HK-2 (cell line): ENCODE measurements around the gene ENOX2.

Source experiments
- DNase-seq: peaks from one replicate; pipeline ENCODE4 v3.0.0-alpha.2; 2018; ENCODE audit not compliant: unreplicated experiment

The ENOX2 gene

DNA sequence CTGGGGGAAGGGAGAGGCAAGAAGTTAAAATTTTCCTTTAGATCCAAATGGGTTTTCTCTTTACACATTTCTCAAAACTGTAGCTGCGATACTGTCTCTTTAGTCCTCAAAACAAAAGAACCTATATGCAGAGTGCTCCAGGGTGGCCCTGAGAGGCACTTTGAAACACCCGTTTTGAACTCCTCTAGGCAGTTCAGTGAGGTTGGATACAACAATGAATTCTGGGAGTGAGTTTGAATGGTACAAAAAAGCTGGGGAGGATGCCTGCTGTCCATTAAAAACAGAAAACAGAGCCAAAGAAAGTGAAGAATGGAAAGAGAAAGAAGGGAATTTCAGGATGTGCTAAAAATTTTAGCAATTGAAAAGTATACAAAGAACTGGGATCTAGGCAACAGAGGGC lies 23.1 kb downstream of the ENOX2 start:
- DNase-seq = no peak

DNA sequence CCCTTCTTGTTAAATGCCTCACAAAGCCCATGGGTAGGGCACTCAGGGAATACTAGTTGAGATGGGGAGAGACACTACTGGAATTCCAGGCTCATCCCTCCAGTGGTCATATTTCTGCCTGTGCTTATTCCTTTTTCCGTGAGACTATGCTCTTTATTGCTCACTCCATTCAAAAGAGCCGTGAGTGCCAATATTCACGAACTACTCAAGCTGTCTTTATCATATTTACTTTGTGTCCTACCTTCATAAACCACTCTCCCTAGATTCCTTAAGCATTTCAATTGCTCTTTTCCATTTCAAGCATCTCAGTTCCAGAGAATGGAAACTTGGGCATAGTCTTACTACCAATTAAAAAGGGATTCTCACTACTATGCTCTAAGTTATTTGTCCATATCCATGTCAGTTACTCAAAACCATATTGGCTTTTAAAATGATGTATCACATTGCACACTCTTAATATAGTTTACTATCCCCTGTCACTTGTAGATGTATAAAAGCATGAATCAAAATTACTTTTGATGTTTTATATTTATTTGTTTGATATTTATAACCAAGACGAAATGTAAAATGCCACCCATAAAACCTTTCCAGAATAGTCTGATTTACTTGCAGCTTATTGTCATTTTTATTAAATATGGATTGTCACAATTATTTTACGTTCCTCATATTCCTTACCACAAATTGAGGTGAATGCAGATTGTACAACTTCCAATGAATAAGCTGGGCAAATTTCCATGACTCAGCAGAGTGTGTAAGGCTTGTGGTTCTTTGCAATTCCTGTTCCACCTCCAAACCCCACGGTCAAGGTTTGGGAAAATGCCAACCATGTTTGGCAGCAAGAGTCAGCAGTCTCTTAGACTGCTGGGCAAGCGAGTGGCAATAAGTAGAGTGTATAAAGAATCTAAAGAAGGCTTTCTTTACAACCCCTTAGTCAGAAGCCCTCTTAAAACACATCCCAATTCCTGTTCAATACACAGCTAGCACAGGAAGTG lies 24.4 kb downstream of the ENOX2 start:
- DNase-seq = peak; percentile 66

DNA sequence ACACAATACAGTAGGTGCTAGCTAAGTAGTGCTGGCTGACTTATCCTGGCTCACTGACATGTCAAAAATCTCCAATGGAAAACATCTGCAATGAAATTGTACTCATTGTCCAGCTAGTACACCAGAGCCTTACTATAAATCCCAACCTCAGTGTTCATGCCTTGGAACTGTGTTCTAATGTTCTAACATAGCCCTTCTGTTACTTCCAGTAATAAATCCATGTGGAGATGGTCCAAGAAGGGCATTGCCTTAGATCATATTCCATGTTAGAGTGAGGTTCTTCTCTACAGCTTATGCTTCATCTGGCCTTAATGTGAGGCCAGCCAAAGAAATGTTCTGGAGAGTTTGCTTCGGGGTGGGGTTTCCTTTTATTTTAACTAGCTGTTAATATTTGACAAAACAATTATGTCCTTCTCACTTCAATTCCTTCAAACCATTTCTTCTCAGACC lies 25.1 kb downstream of the ENOX2 start:
- no peak for DNase-seq

DNA sequence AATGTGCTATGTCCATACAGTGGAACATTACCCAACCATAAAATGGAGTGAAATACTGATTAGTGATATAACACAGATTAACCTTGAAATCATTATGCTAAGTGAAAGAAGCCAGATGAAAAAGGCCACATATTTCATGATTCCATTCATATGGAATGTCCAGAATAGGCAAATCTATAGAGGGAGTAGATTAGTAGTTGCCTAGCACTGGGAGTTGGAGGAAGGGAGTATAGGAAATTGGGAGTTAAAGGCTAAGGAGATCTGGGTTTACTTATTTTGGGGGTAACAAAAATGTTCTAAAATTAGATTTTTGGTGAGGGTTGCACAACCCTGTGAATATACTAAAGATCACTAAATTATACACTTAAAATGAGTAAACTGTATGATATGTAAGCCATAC lies 26.8 kb downstream of the ENOX2 start:
- no peak for DNase-seq

GRCh38 chrX:130874751-130875150 lies 28.3 kb downstream of the ENOX2 start:
- DNase-seq = no peak

- DNase-seq = no peak
Observed at GRCh38 chrX:130869239-130869638, 33.8 kb downstream of the ENOX2 start.

- DNase-seq = no peak
Observed at GRCh38 chrX:130861462-130861861, 41.5 kb downstream of the ENOX2 start.

DNA sequence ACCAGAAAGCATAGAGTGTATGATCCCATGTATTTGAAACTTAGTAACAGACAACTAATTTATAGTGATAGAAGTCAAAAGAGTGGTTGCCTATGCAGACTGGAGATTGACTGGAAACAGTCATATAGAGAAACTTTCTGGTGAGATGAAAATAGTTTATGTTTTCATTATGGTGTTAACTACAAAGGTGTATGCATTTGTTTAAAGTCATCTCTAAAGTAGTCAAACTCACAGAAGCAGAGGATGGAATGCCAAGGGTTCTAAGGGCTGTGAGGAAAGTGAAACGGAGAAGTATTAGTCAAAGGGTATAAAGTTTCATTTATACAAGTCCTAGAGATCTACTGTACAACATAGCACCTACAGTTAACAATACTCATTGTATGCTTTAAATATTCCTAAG lies 45.8 kb downstream of the ENOX2 start:
- DNase-seq = no peak

- DNase-seq = no peak
Observed at GRCh38 chrX:130851569-130851968, 51.4 kb downstream of the ENOX2 start.

- no peak for DNase-seq
Observed at GRCh38 chrX:130848763-130849162, 54.2 kb downstream of the ENOX2 start.

GRCh38 chrX:130846746-130847145 lies 56.3 kb downstream of the ENOX2 start:
- no peak for DNase-seq

DNA sequence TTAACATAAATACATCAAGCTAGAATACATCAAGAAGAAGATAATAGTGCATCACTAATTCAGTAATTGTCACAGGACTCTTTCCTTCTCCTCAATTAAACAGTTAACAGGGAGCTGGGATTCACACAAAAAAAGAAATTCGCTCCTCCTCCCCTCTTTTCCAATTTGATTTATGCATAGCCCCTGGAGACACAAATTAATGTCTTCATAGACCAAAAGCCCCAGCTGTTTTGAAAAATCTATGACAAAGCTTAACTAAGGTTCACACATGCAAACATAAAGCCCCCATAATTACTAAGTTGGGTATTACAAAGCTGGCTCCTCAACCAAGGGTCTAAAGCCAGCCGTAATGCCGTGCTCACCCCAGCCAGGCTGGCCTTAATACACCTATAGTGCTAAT lies 61.2 kb downstream of the ENOX2 start:
- DNase-seq = no peak

DNA sequence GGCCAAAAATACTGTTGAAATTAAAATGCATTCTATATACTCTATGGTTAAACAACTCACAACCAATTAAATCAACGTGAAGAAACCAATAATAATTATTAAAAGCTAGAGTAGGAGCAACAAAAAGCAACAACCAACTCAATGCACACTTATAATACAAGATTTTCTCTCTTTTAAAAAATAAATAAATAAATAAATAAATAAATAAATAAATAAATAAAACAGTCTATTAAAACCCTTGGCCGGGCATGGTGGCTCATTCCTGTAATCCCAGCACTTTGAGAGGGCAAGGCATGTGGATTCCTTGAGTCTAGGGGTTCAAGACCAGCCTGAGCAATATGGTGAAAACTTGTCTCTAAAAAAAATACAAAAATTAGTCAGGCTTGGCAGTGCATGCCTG lies 62.7 kb downstream of the ENOX2 start:
- DNase-seq = no peak

GRCh38 chrX:130836447-130836846 lies 66.6 kb downstream of the ENOX2 start:
- no peak for DNase-seq

DNA sequence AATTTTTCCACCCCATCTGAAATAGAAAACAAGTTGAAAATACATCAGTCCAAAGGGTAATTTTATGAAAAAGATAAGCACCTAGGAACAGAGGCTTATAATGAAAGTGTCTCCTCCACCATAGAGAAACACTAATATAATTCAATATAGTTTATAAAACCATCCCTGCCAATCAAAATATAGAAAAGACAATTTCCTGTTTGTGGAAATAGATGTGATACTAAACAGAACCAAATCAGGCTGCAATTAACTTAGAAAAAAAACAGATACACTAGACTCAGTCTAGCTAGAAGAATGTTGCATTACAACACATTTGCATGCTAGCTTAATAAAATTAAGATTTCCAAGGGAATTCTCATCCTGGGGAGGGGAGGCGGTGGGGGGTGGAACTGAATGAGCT lies 68.2 kb downstream of the ENOX2 start:
- DNase-seq = no peak

DNA sequence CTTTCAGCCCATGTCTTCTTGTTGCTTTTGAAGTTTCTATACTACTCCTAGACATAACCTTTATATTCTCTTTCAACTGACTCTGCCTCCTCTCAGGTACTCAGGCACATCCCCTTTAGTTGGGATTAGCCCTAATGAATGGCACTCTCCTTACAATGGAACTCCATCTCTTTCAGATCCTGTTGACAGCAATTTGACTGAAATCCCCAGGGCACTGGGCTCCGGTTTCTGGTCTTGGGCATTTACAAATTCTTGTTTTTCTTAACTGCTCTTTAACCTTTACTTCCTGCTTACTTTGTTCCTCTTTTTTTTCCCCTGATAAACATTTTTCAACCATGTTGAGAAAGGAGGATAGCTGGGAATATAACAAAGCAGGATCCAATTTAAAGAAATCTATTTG lies 68.9 kb downstream of the ENOX2 start:
- DNase-seq = no peak

DNA sequence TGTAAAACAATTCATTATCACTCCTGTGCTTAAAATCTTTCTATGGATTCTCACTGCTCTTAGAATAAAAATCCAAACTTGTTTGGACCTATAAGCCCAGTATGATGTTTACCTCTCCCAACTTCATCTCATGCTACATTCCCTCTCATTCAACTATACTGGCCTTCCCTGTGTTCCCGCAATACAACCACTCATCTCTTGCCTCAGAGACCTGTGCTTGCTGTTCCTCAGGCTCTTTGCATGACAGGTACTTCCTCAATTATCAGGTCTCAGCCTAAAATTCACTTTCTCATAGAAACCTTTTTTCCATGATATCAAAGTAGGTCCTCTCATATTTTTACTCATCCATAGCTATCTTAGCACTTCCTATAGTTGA lies 71.7 kb downstream of the ENOX2 start:
- DNase-seq = no peak

DNA sequence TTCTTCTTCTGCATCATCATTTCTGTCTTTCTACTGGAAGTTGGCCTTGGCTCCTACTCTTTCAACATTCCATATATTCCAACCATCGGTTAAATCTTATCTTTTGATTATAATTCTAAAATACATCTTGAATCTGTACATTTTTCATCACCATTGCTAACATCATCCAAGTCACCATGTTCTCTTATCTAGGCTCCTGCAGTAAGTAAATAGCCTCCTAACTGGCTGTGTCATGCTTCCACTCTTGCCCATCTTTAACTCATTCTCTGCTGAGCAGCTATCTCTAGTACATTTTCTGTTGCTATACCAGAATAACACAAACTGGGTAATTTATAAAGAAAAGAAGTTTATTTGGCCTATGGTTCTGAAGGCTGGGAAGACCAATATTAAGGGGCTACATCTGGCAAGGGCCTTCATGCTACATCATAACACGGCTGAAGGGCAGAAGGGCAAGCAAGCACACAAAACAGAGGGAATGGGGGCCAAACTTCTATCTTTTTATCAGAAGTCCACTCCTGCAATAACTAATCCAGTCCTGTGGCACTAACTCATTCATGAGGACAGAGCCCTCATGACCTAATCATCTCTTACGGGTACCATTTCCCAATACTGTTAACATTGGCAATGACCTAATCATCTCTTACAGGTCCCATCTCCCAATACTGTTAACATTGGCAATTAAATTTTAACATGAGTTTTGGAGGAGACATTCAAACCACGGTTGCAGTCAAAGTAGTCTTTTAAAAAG lies 72.2 kb downstream of the ENOX2 start:
- DNase-seq = no peak

DNA sequence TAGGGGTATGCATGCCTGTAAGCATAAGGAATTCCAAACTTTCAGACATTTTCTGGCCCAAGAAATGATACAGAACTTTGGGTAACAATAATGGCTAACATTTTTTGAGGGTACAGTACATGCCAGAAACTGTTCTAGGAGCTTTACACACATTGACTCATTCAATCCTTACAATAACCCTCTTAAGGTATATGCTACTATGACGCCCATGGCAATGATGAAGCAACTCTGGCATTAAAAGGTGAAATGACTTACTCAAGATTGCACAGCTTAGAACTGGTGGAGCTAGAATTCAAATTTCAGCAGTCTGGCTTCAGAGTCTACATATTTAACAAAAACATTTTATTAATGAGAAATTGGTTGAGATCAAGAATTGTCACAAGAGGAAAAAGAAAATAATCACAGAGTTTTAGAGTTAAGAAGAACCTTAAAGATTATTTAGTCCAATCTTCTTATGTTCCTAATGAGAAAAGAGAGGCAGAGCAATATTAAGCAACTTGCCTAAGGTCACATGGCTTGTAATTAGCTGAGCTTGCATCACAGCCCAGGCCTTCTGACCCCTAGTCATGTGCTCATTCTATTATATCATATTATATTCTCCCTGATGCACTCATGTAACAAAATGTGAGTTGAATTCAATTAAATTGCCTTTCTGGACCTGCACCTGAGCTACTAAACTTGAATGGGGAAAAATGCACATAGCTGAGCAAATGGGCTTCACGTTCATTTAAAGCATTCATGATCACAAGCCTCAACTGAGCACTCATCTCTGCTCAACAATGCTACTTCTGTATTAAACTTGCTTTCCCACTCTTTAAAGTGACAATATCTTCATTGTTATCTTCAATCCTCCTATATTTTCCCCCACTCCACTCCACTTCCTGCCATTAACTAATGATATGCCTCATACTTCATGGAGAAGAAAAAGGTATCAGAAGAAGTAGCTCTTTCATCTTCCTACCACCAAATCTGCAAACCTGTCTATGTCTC lies 73.2 kb downstream of the ENOX2 start:
- no peak for DNase-seq

- DNase-seq = no peak
Observed at GRCh38 chrX:130828641-130829040, 74.4 kb downstream of the ENOX2 start.

DNA sequence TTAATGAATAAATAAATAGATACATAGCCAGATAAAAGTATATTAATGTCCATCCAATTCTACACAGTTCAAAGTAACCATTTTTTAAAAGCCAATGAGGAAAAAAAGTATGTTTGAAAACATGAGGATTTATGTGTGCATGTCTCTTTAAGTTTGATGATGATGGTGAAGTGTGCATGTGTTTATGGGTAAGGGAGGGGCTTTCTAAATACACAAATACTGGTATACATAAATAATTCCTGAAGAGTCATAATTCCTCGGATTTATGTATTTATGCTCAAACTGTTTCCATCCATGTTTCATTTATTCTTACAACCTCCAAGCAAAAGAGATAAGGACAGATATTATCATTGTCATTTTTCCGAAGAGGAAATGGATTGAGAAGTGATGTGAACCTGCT lies 75.4 kb downstream of the ENOX2 start:
- no peak for DNase-seq

- no peak for DNase-seq
Observed at GRCh38 chrX:130826249-130826648, 76.8 kb downstream of the ENOX2 start.
